ENCODE measurements around the gene RNF125. TPM values are rescaled to one million over a fixed set of nuclear protein-coding genes. Genes with fewer than 3 reads are reported as not detected.

Gene RNF125
- total and polyA plus RNA-seq, 10 of the 15 experiments (the other 5 are each of a cell fraction or from before 2014, with no cell fraction given), result 0.79 to 3.9 (median 2.9) TPM

DNA sequence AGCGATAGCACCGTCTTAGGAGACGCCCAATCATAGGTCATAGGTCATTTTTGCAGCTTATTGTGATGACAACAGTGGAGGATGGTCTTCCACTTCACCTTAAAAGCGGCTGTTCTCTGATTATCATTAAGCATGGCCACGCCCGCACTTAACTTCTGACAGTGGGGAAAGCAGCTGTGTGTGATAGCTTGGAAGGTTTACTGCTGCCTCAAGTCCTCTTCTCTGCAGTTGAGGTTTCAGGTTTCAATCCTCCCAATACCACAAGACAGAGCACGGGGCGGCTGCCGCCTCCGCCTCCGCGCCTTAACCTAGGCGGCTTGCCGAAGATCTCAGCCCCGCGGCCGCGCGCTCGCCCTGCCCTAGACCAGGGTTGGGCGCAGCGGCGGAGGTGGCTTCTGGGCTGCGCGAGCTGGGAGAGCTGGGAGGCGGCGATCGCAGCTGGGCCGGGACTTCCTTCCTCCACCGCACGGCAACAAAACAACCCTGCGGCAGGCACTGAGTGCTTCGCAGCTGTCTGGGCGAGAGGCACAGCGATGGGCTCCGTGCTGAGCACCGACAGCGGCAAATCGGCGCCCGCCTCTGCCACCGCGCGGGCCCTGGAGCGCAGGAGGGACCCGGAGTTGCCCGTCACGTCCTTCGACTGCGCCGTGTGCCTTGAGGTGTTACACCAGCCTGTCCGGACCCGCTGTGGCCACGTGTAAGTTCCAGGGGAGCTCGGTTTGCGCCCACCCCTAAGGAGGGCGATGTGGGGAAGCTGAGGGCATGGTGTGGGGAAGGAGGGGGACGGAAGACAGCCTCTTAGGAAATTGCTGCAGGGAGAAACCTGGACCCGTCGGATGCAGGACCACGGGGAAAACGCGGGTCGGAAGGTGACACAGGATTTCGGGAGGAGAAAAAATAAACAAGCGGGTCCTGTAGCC lies at the start of gene RNF125 (continued):
- TF ChIP-seq CBFB (IDR thresholded peaks at IDR 0.05; ENCODE audit: low read depth) (peak; percentile 38; the same call in 1 of the 2 replicates), MXI1 (IDR thresholded peaks at IDR 0.05; ENCODE audit: low read depth, low read length) (peak; percentile 47; the same call in 1 of the 2 replicates), SIN3A (IDR thresholded peaks at IDR 0.05; ENCODE audit: low read depth, low read length) (peak; percentile 61; the same call in 1 of the 2 replicates), IKZF1 (conservative IDR thresholded peaks at IDR 0.05) (peak; percentile 66), NR2C2 (IDR thresholded peaks at IDR 0.05; ENCODE audit: borderline replicate concordance, control insufficient read depth, insufficient read length, low read depth) (no peak), REST (IDR thresholded peaks at IDR 0.05; ENCODE audit: low read depth, low read length) (no peak), CREB1 (IDR thresholded peaks at IDR 0.05; ENCODE audit: low read depth) (0 out of 2 replicates have a peak, but pooled peaks have one; percentile 10), BHLHE40 (IDR thresholded peaks at IDR 0.05; ENCODE audit: borderline replicate concordance in 1 of 2, low read depth in 2 of 2, low read length in 1 of 2) (peak in 1 of 2 experiments; percentile 39; a peak in 1 of 4 replicates), BMI1 (IDR thresholded peaks at IDR 0.05; ENCODE audit: borderline replicate concordance) (no peak), PAX5 (IDR thresholded peaks at IDR 0.05; ENCODE audit: borderline replicate concordance, low read depth, low read length) (no peak), BRCA1 (IDR thresholded peaks at IDR 0.05; ENCODE audit: low read depth, low read length) (no peak), EED (IDR thresholded peaks at IDR 0.05; ENCODE audit: low read depth) (peak; percentile 63; the same call in 1 of the 2 replicates), SMAD1 (IDR thresholded peaks at IDR 0.05; ENCODE audit: low read depth, partially characterized antibody) (no peak), RFX5 (IDR thresholded peaks at IDR 0.05; ENCODE audit: low read depth, low read length) (no peak), ZBTB4 (CRISPR knock-in tag; IDR thresholded peaks at IDR 0.05) (no peak)
- TF ChIP-seq, protein P1, sequence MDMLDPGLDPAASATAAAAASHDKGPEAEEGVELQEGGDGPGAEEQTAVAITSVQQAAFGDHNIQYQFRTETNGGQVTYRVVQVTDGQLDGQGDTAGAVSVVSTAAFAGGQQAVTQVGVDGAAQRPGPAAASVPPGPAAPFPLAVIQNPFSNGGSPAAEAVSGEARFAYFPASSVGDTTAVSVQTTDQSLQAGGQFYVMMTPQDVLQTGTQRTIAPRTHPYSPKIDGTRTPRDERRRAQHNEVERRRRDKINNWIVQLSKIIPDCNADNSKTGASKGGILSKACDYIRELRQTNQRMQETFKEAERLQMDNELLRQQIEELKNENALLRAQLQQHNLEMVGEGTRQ (IDR thresholded peaks at IDR 0.05; ENCODE audit: borderline replicate concordance, low read depth, low read length), result no peak
- TF ChIP-seq, protein P2, sequence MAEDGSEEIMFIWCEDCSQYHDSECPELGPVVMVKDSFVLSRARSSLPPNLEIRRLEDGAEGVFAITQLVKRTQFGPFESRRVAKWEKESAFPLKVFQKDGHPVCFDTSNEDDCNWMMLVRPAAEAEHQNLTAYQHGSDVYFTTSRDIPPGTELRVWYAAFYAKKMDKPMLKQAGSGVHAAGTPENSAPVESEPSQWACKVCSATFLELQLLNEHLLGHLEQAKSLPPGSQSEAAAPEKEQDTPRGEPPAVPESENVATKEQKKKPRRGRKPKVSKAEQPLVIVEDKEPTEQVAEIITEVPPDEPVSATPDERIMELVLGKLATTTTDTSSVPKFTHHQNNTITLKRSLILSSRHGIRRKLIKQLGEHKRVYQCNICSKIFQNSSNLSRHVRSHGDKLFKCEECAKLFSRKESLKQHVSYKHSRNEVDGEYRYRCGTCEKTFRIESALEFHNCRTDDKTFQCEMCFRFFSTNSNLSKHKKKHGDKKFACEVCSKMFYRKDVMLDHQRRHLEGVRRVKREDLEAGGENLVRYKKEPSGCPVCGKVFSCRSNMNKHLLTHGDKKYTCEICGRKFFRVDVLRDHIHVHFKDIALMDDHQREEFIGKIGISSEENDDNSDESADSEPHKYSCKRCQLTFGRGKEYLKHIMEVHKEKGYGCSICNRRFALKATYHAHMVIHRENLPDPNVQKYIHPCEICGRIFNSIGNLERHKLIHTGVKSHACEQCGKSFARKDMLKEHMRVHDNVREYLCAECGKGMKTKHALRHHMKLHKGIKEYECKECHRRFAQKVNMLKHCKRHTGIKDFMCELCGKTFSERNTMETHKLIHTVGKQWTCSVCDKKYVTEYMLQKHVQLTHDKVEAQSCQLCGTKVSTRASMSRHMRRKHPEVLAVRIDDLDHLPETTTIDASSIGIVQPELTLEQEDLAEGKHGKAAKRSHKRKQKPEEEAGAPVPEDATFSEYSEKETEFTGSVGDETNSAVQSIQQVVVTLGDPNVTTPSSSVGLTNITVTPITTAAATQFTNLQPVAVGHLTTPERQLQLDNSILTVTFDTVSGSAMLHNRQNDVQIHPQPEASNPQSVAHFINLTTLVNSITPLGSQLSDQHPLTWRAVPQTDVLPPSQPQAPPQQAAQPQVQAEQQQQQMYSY (CRISPR knock-in tag; IDR thresholded peaks at IDR 0.05), result no peak

Measured in GM12878 (cell line).